Right lobe of liver (tissue), 4 donors: Measurements from ENCODE around the gene FGF18.

Experiments
- POLR2A ChIP-seq: fragments of 450-650 bp; IDR thresholded peaks from one replicate; pipeline ENCODE4 v1.6.1; 2017; ENCODE audit warnings: antibody characterized with exemption, mild to moderate bottlenecking
- TF ChIP-seq, protein P1 (sequence below), 4 donors: fragments of 200-600 bp in 3 of 4; fragments of 450-650 bp in 1 of 4; IDR thresholded peaks; one replicate each; pipeline versions ENCODE4 v1.5.1 to v1.8.0; 2016 to 2022; ENCODE audit warnings: antibody characterized with exemption in 4 of 4, mild to moderate bottlenecking in 2 of 4
- donor health status: DM: no; HTN: no; CAD: no.
- donor health status: DM: no; HTN: no; CAD: no.
- donor health status: DM: no; HTN: yes; CAD: no.

DNA sequence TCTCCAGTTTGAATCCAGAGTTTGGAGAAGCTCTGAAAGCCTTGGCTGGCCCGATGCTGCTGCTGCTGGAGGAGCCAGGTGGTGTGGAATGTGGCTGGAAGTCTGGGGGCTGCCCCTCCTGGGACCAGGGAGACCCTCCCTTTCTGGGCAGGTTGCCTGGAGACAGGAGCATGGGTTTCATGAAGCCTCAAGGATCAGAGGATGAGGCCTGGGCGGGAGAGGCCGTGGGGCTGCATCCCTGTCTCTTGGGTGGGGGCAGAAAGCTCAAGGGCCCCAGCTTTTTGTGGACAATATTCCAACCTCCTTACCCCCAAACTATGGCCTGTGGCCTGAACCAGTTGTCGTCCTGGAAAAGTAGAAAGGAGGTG, 10.1 kb downstream of the FGF18 start:
- TF ChIP-seq, protein P1, sequence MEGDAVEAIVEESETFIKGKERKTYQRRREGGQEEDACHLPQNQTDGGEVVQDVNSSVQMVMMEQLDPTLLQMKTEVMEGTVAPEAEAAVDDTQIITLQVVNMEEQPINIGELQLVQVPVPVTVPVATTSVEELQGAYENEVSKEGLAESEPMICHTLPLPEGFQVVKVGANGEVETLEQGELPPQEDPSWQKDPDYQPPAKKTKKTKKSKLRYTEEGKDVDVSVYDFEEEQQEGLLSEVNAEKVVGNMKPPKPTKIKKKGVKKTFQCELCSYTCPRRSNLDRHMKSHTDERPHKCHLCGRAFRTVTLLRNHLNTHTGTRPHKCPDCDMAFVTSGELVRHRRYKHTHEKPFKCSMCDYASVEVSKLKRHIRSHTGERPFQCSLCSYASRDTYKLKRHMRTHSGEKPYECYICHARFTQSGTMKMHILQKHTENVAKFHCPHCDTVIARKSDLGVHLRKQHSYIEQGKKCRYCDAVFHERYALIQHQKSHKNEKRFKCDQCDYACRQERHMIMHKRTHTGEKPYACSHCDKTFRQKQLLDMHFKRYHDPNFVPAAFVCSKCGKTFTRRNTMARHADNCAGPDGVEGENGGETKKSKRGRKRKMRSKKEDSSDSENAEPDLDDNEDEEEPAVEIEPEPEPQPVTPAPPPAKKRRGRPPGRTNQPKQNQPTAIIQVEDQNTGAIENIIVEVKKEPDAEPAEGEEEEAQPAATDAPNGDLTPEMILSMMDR (IDR thresholded peaks at IDR 0.05) = no peak
- TF ChIP-seq POLR2A = no peak
